HG02642 (cell line): ENCODE measurements around the gene ATP1B1.

Experiments used
- ATAC-seq: cut with Tn5 transposase; IDR thresholded peaks from one replicate; pipeline ENCODE4 v1.9.1; 2021; ENCODE audit warnings: mild to moderate bottlenecking; ENCODE audit not compliant: unreplicated experiment, poor library complexity

Gene ATP1B1

DNA sequence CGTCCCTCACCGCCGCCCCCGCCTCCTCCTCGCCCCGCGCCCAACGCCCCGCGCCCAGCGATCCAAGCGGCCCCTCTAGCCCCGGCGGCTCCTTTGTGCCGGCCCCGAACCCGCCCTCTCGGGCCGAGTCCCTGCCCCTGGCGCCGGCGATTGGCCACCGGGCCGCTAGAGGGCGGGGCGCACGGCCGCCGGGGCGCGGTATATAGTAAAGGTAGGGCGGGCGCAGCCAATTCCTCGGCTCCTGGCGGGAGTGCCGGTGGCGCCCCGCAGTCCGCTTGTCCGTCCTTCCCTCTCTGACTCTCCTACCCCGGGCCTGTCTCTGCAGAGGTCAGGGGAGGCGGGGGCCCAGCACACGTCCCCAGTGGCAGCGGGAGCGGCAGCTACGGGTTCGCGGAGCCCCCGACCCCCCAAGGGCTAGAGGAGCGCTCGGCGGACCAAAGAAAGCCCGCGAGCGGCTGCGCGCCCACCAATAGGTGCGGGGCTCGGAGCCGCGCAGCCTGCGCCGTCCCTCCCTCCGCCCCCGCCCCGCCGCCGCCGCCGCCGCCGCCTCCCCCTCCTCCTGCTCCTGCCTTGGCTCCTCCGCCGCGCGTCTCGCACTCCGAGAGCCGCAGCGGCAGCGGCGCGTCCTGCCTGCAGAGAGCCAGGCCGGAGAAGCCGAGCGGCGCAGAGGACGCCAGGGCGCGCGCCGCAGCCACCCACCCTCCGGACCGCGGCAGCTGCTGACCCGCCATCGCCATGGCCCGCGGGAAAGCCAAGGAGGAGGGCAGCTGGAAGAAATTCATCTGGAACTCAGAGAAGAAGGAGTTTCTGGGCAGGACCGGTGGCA, at the start of gene ATP1B1:
TSS of gene ATP1B1 (plus strand) at position 596 of the 826 bp plus-strand sequence. CDS start at position 736, 140 bp downstream.
- ATAC-seq: peak; percentile 95

DNA sequence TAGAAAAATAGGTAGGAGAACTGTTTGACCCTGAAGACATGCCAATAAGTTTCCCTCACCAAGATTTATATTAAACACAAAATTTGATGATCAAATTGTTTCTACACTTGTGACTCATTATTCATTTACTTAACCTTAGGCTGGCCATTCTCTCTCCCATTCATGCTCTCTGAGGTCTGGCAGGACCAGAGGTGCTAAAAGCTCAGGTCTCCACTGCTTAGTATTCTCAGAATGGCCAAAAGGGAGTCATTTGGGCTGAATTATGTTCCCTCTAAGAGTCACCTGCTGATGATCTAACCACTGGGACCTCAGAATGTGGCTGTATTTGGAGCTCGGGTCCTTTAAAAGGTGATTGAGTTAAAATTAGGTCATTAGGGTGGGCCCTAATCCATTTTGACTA, 47.1 kb upstream of the ATP1B1 start:
- ATAC-seq: no peak

DNA sequence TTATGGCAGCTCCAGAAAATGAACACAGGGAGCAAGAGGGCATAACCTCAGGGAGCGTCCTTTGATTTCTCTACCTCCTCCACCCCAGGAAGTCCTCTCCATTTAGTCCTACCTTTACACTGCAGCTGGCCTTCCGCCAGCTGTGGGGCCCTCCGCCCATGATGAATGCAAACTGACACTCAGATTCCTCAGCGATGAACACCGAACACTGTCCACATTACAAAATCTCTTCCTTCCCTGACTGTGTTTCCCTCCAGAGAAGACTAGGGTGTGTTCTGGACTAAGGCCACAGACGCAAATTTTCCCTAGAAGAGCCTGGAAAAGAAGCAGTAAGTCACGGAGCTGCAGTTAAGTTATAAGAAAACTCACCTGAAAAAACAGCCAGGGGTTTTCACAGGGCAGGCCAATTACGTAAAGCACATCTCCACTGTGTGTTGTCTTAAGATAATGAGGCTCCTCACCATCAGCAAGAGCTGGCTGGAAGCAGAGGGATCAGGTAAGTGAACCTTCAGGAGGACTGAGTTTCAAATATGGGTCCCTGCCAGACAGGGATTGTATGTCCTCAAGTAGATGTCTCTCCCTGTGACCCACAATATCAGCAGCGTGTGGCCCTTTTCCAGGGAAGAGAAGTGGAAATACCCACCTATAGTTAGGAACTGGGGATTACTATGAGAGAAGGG, 46.3 kb upstream of the ATP1B1 start:
- no peak for ATAC-seq

DNA sequence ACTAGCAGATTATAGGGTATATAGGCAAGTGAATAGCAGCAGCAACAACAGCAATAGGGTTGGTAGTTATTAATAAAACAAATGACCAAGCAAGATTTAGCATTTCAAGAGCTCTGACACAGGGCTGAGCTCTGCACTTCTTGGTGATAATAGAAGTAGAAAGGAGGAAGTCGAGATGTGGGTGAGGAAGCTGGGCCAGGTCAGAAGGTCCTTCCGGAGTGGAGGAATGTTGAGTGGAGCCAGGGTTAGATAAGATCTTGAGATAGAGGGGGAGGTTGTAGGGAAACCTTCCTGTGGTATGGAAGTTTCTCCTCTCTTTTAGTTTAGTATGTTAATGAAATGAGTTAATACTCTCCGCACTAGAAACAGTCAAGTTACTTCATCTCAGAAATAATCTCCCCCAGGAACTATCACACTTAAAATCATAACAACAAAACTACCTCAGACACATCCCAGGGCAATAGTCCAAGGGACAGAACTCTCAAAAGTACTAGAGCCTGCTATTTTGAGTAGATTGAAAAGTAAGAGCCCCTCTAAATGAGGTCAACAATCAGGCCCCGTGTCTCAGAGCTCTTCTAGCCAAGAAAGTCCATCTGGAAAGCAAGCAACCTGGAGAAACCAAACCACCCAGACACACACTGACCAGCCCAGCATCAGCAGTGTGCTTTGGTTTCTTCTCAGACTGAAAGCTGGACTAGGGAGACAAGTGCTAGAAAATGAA, 45.4 kb upstream of the ATP1B1 start:
- ATAC-seq: no peak

DNA sequence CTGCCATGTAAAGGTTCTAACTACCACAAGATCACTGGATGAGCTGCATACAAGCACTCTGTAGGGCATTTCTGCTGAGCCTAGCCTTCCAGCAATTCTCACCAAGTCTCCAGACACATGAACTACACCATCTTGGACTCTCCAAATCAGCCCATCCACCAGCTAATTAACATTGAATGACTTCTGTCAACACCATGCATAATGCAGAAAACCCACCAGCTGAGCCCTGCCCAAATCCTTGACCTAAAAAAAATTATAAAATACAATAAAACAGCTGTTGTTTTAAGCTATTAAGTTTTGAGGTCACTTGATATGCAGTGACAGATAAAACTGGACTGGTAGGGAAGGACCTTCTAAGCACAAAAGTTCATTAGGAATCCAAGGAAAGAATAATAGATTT, 44.3 kb upstream of the ATP1B1 start:
- ATAC-seq: no peak

DNA sequence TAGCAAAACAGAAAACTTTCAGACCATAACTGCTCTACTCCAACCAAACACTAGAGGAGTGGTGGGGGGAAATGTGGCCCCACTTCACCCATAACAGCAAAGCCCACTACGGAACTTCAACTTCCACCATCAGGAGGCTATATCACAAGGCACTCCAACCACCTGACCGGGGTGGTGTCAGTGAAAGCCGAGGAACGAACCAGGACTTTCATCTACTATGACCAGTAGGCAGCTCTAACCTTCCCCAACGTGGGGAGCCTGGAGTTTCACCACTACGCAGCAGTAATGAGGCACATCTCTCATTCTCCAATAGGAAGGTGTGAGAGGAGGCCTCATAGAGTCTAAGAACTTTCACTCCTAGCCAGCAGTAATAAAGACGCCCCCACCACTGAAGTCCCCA, 42.4 kb upstream of the ATP1B1 start:
- no peak for ATAC-seq

DNA sequence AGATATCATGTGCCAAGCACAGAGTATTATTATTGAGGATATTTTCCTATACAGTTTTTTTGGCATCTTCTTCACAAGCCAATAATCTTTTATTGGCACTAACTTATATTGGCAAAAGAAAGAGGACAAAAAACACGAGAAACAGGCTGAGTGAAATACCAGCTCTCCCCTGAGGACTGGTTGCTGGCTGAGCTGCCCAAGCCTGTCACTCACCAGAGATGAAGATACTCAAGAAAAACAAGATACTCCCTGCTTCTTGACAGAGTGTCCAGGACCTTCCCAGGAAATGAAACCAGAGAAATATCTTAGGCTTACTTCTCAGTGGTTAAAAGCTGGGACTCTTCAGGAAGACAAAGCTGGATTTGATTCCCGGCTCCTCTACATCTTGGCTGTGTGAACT, 35.9 kb upstream of the ATP1B1 start:
- ATAC-seq: no peak

DNA sequence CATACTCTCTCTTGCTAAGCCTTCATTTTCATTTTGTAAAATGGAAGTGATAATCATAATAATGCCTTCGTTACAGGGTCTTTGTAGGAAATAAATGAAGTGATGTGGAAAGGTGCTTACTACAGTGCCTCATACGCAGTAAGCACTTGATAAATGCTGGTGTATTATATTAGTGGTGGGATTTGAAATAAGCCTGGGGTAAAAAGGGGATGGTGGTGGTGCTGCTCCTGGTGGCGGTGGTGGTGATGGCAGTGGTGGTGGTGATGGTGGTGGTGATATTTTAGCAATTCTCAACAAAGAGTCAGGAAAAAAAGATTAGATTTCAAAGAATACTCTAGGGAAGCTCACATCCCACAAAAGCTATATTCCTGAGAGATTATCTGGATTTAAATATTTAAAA, 35.5 kb upstream of the ATP1B1 start:
- ATAC-seq: no peak

DNA sequence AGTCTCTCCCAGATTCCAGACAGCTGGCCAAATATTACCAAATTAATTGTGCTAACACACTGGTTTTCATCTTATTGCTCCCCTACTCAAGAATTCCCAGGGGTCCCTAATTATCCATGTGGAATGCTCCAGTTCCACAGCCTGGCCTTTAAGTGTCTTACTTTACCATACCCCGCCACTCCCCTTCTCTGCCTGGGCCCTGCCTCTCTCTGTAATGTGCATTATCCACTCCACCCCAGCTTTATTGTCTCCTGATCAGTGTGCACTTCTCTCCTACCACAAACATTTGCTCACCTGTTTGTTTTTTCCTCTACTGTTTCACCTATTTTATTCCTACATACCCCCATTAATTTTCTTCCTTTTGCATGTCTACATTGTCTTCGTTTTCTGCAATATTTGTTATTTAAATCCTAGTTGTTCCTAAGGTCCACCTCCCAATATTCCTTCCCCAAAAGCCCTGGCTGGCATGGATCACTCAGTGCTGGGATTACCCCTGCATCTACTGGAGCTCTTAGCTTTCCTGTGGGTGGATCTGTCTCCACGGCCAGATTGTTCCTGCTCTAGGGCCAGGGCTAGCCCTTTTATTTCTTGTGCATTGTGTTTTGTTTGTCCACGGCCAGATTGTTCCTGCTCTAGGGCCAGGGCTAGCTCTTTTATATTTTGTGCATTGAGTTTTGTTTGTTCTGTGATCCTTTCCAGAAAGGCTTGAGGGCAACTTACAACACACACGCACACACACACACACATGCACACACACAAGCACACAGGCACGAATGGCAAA, 33.4 kb upstream of the ATP1B1 start:
- no peak for ATAC-seq

DNA sequence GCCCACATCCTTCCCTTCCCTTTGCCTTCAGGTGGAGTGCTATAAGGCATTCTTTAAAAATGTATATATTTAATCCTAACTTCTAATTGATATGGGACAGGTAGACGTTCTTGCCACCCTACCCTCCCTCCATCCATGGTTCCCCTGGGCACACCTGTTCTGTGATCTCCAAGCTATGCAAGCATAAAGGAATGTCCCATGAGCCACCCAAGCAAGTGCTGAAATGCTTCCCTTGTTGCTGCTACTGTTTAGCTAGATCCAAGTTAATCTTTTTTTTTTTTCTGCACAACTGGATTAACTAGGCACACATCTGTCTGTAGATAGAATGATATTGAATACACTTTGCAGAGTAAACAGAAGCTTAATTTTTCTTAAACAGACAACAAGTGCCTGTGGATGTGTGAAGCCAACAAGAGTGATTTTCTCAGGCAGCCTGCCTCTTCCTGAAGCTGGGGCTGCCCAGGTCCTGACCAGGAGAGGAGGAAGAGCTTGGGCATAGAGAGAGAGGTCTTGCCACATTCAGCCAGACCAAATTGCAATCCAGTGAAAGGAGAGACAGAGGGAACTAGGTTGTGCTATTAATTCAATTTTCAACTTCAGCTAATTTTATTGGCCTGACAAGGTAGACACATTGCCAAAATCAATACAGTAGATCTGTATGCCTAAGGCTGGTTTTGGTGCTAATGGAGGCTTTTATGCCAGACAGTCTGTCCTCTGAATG, 28.2 kb upstream of the ATP1B1 start:
- no peak for ATAC-seq

DNA sequence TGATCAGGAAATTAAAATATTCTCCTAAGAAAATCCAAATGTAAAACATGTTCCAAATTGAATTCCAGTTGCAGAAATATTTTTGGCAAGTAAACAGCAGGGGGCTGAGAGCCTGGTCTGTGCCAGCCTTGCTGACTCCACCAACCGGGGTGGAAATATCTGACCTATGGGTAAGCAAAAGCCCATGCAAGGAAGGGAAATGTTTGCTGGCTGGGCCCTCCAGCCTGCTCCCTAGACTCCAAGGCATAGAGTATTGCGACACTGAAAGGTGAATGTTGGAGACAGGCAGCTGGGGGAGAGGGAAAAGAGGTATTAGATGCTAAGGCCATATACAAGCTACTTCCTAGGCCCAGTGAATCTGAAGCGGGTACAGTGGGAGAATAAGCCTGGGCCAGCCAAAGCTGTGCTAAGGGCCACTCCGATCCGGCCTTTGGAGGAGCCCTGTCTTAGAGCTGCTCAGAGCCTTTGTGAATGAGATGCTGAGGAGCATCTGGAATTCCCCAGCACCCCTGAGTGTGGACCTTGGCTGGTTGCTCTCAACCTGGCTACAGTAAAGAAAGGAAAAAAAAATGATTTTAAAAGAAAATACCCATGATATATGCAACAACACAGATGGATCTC, 24.9 kb upstream of the ATP1B1 start:
- ATAC-seq: no peak

DNA sequence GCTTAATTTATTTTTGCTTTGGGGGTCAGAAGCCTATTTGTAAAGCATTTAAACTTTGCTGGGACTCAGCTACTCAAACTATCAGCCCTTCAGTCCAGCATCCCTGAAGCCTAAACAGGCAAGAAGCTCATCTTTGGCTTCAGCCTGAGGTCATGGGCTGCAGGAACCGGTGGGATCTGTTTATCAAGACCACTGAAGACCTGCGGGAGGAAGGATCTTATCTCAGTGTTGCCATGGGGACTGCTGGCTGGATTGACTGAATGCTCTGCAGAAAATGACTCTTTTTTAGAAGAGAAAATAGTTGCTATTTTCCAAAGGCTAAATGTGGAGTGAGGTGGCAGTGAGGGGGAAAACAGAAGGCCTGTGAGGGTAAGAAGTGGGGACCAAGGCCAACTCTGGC, 20.6 kb upstream of the ATP1B1 start:
- ATAC-seq: no peak

DNA sequence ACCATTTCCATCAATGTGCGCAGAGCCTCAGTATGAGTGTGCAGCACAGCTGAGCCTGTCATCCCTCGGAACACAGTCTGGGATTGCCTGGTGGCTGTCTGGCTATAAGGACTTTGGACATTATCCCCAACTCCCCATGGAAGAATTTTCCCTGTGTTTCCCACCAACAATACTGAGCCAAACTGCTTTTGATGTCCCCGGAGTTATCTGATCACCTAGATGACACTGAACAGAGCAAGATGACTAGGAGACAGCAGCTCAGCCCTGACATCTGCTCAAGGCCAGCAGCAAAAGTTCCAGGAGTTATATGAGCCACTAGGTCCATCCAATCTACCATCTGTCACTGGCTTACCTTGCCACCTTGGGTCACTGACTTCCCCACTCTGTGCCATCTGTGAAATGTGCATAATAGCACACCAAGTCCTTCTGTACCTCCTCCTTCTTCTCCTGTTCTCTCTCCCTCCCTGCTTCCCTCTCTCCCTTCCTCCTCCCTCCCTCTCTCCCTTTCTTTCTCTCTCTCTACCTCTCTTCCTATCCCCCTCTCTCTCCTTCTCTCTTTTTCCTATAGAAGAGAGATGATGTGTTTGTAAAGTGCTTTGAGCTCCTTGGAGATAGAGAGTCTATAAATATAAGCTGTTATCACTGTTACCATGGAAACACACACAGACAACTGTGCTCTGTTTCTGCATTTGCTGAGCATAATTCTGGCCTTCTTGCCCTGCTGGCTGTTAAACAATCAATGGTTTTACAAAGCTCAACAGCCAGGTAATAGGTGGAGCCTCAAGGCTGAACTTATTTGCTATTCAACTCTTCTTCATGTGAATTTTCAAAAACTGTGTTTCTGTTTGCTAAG, 19.7 kb upstream of the ATP1B1 start:
- no peak for ATAC-seq

DNA sequence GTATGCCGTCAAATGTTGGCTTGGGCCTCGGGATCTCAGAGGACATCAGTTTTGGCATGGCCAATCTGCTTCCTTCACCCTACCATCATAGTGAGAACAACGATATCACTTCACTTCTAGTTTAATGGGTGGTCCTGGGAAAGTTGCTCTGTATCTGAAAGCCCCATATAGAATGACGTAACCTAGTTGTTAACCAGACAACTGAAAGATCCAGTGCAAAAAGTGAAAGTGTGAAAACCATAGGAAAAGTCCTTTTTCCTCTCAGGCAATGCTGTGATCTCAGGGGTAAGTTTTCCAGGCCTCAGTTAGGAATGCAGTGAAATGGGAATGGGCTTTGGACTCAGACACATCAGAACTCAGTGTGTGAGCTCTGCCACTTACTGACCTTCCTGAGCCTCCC, 18.6 kb upstream of the ATP1B1 start:
- no peak for ATAC-seq

DNA sequence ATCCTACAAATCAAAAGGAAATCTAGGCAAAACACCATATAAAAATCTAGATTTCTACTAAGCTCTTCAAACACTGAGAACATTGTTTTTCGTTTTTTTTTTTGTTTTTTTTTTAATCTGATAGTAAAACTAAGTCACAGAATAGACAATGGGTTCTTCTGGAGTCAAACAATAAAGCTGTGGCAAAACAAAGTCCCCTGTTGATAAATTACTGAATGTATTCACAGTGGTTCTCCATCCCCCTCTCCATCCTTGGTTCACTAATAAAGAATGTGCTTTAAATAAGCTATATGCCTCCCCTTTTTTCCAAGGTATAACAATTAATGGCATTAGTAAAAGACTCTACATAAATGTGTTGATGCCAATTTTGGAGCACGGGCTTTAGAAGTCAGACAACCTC, 16.7 kb upstream of the ATP1B1 start:
- ATAC-seq: no peak

DNA sequence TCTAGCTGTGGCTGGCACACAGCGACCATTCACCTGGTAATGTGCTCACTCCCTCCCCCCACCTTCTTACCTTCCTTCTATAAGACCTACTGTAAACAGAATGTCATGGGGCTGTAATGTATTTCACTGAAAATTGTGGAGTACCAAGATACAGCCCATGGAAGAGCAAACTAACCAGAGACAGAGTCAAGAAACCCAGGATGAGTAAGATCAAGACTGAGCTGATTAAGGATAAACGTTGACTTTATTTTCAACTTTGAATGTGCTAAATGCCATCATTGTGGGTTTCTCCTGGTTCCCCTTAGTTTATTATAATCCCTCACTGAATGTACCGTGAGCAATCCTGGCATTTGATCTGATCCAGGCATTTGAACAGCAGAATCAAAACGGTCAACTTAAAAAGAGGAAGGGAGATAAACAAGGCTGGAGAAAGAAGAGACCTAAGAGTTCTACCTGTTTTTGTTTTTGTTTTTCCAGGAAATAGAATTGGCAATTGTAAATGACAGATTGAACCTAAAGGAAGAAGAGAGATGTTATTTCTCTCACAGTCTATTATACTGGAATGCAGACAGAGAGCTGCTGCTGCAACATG, 16.1 kb upstream of the ATP1B1 start:
- ATAC-seq: no peak

DNA sequence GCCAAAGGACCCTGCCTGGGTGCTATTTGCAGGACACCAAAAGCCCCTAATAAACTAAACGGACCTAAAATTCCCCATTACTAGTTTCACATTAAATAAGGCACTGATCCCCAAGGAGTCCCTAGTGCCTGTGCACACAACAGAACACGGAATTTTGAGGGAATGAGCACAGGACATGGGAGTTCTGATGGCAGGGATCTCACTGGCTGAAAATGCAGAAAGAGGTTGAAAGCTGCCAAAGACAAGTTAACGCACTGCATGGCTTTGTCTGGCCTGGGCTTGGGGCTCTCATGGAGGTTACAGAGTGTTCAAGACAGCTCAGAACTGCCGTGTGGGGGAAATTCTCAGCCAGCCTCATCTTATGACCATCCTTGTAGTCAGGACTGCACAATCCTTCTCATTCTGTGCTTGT, 15.6 kb upstream of the ATP1B1 start:
- ATAC-seq: peak; percentile 48

DNA sequence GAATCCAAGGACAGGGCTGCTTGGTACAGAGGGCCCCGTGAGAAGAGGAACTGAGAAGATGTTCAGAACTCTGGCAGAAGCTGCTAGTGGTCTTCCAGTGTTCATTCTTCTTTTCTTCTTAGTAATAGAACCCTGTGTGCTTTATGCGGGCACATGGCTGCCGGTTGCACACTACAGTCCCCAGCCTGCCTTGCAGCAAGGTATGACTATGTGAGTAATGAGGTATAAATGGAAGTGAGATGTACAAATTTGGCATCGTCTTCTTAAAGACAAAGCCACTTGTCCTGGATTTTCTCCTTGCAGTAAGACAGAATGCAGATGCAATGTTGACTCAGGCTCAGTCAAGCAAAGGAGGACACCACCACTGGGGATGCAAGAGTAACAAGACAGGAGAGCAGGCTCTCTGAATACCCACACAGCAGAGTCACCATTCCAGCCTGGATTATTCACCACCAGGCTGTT, 15.0 kb upstream of the ATP1B1 start:
- peak; percentile 74 for ATAC-seq
